GM12873 (cell line): ENCODE results near the gene CUL7.

Source experiments
- CTCF ChIP-seq: IDR thresholded peaks from 2 replicates; pipeline ENCODE4 v1.5.1; 2012; ENCODE audit warnings: low read depth, mild to moderate bottlenecking, moderate library complexity, low read length, control low read depth; ENCODE audit not compliant: insufficient read depth; ENCODE audit errors: missing control alignments

CUL7 gene

GRCh38 chr6:43086022-43086658, 32.5 kb upstream of the CUL7 start:
- TF ChIP-seq CTCF: no peak

GRCh38 chr6:43082806-43083655, 29.4 kb upstream of the CUL7 start:
- no peak for TF ChIP-seq CTCF

- no peak for TF ChIP-seq CTCF
Observed at GRCh38 chr6:43081043-43081442, 27.4 kb upstream of the CUL7 start.

DNA sequence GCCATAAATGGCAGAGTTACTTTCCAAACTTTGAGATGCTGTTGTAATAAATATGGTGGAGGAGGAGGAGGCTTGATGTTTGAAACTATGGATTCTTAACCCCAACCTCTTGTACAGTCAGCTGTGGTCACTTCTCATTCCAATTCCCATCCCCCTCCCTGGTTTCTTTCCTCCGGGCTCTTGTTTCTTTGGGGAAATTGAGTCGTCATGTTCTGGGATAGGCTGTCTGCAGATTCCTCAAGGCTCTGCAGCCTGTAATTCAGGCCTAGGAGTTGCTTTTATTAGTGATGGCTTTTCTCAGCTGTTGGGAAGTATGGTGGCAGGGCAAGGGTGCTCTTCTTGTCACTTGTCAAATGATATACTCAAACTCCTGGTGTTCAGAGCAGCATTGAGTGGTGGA, 25.0 kb upstream of the CUL7 start:
- no peak for TF ChIP-seq CTCF

GRCh38 chr6:43077981-43078511, 24.4 kb upstream of the CUL7 start:
- TF ChIP-seq CTCF: no peak

- TF ChIP-seq CTCF: no peak
Observed at GRCh38 chr6:43077333-43077809, 23.7 kb upstream of the CUL7 start.
